HEK293 (cell line): ENCODE data around the gene P4HA1.

Source experiments
- CTCF ChIA-PET: fragments of 350-600 bp; formaldehyde crosslinking; extraction: SDS; loops from one replicate; lab custom pipeline; 2021; ENCODE audit warnings: antibody characterized with exemption; lab: Yijun Ruan, JAX
- POLR2A ChIA-PET: fragments of 300-600 bp; formaldehyde crosslinking; extraction: SDS; loops from one replicate; lab custom pipeline; 2020; ENCODE audit warnings: antibody characterized with exemption, inconsistent platforms; lab: Yijun Ruan, JAX
- H3K27ac ChIP-seq: fragments of 200-500 bp; sonication (Bioruptor generic); 2 replicates; pipeline ENCODE4 v1.5.1; 2014; ENCODE audit warnings: low read depth, low read length, control low read depth, inconsistent platforms; ENCODE audit errors: extremely low read depth
- H3K36me3 ChIP-seq, 2 experiments: fragments of 200-500 bp in 1 of 2; sonication (Bioruptor generic) in 1 of 2; 1 replicate in 1 of 2; 2 replicates in 1 of 2; pipeline ENCODE4 v1.5.1; 2014 to 2017; ENCODE audit warnings: inconsistent platforms in 2 of 2, low read length in 2 of 2; ENCODE audit not compliant: control insufficient read depth in 2 of 2, insufficient read depth in 1 of 2
- H3K4me1 ChIP-seq: fragments of 200-500 bp; sonication (Bioruptor generic); 2 replicates; pipeline ENCODE4 v1.5.1; 2014; ENCODE audit warnings: mild to moderate bottlenecking, low read length, inconsistent platforms; ENCODE audit not compliant: control insufficient read depth, insufficient read depth
- H3K4me3 ChIP-seq: 2 replicates; pipeline ENCODE4 v1.5.1; 2011; ENCODE audit warnings: low read depth, mild to moderate bottlenecking, control low read depth, low read length, moderate library complexity
- H3K9me3 ChIP-seq: fragments of 200-500 bp; sonication (Bioruptor generic); 2 replicates; pipeline ENCODE4 v1.5.1; 2014; ENCODE audit warnings: low read depth, low read length, inconsistent platforms; ENCODE audit not compliant: control insufficient read depth, insufficient read depth
- HOXC10 ChIP-seq: sonication (generic); formaldehyde crosslinking; IDR thresholded peaks from 2 replicates; pipeline ENCODE4 v1.8.1; 2023; ENCODE audit warnings: mild to moderate bottlenecking, missing genetic modification reagents
- PRDM10 ChIP-seq: fragments of 450-650 bp; formaldehyde crosslinking; IDR thresholded peaks from 2 replicates; pipeline ENCODE4 v1.5.1; 2016; ENCODE audit warnings: missing biosample characterization, missing genetic modification characterization
- SP7 ChIP-seq: fragments of 450-650 bp; formaldehyde crosslinking; IDR thresholded peaks from 2 replicates; pipeline ENCODE4 v1.5.1; 2016; ENCODE audit warnings: missing biosample characterization, missing genetic modification characterization
- TSHZ1 ChIP-seq: fragments of 450-650 bp; formaldehyde crosslinking; IDR thresholded peaks from 2 replicates; pipeline ENCODE4 v1.5.1; 2016; ENCODE audit warnings: missing biosample characterization, missing genetic modification characterization, borderline replicate concordance
- ZFP69B ChIP-seq: fragments of 450-650 bp; formaldehyde crosslinking; IDR thresholded peaks from 2 replicates; pipeline ENCODE4 v1.5.1; 2016; ENCODE audit warnings: missing biosample characterization, missing genetic modification characterization
- ZNF138 ChIP-seq: fragments of 450-650 bp; formaldehyde crosslinking; IDR thresholded peaks from 2 replicates; pipeline ENCODE4 v1.5.1; 2016; ENCODE audit warnings: missing biosample characterization, missing genetic modification characterization, borderline replicate concordance
- ZNF2 ChIP-seq: fragments of 450-650 bp; formaldehyde crosslinking; IDR thresholded peaks from 2 replicates; pipeline ENCODE4 v1.5.1; 2016; ENCODE audit warnings: missing biosample characterization, missing genetic modification characterization
- ZNF266 ChIP-seq: fragments of 450-650 bp; formaldehyde crosslinking; IDR thresholded peaks from 2 replicates; pipeline ENCODE4 v1.5.1; 2016; ENCODE audit warnings: missing biosample characterization, missing genetic modification characterization, low read depth
- ZNF292 ChIP-seq: fragments of 450-650 bp; formaldehyde crosslinking; IDR thresholded peaks from 2 replicates; pipeline ENCODE4 v1.5.1; 2016; ENCODE audit warnings: low read depth, missing biosample characterization, missing genetic modification characterization, borderline replicate concordance
- ZNF416 ChIP-seq: fragments of 450-650 bp; formaldehyde crosslinking; IDR thresholded peaks from 2 replicates; pipeline ENCODE4 v1.5.1; 2016; ENCODE audit warnings: missing biosample characterization, missing genetic modification characterization
- ZNF670 ChIP-seq: fragments of 450-650 bp; formaldehyde crosslinking; IDR thresholded peaks from 2 replicates; pipeline ENCODE4 v1.5.1; 2016; ENCODE audit warnings: missing biosample characterization, missing genetic modification characterization, low read depth
- ZNF707 ChIP-seq: fragments of 450-650 bp; formaldehyde crosslinking; IDR thresholded peaks from 2 replicates; pipeline ENCODE4 v1.5.1; 2016; ENCODE audit warnings: missing biosample characterization, missing genetic modification characterization
- TF ChIP-seq, protein P1 (sequence below): fragments of 450-650 bp; formaldehyde crosslinking; IDR thresholded peaks from 2 replicates; pipeline ENCODE4 v1.5.1; 2016; ENCODE audit warnings: missing biosample characterization, missing genetic modification characterization
- TF ChIP-seq, protein P2 (sequence below): fragments of 450-650 bp; formaldehyde crosslinking; IDR thresholded peaks from 2 replicates; pipeline ENCODE4 v1.5.1; 2017; ENCODE audit warnings: missing biosample characterization, missing genetic modification characterization

The P4HA1 gene

GRCh38 chr10:73126343-73126742, 29.7 kb upstream of the P4HA1 start:
- Histone ChIP-seq H3K36me3 (peaks cover 35 to 64% of the 10 kb centered on the region in 2 experiments; a peak in 2 of 3 replicates), H3K4me1 (no peaks in the 10 kb centered on the region), H3K27ac (no peak overlapping the region), H3K4me3 (no peak overlapping the region), H3K9me3 (no peaks in the 10 kb centered on the region)
- POLR2A ChIA-PET = no interaction called here
- CTCF ChIA-PET = no interaction called here
- no peak for TF ChIP-seq ZNF707
- TF ChIP-seq, protein P1, sequence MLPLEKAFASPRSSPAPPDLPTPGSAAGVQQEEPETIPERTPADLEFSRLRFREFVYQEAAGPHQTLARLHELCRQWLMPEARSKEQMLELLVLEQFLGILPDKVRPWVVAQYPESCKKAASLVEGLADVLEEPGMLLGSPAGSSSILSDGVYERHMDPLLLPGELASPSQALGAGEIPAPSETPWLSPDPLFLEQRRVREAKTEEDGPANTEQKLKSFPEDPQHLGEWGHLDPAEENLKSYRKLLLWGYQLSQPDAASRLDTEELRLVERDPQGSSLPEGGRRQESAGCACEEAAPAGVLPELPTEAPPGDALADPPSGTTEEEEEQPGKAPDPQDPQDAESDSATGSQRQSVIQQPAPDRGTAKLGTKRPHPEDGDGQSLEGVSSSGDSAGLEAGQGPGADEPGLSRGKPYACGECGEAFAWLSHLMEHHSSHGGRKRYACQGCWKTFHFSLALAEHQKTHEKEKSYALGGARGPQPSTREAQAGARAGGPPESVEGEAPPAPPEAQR (tag by site-specific recombination) = no peak
- no peak for TF ChIP-seq ZNF292 (tag by site-specific recombination)
- no peak for TF ChIP-seq ZNF266 (tag by site-specific recombination)
- TF ChIP-seq ZNF2 (tag by site-specific recombination) = no peak
- peak; percentile 46; the same call in 1 of the 2 replicates for TF ChIP-seq PRDM10 (tag by site-specific recombination)

DNA sequence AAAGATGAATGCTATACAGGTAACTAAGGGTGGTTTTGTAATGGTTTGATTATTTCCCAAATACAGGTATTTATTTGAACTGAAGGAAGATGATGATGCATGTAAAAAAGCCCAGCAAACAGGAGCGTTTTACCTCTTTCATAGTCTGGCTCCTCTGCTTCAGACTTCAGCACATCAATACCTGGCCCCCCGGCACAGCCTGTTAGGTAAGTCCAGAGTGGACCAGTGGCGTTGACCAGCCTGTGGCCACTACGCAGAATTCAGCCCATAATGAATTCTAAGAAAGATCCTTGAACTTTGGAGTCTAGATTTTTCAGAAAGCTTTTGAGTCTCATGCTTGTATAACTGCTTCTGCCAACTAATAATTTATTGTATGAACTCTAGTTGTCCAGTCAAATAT, 23.3 kb upstream of the P4HA1 start:
- TF ChIP-seq TSHZ1 (tag by site-specific recombination) (no peak), ZNF138 (tag by site-specific recombination) (no peak), SP7 (tag by site-specific recombination) (no peak), HOXC10 (no peak), ZNF416 (no peak), ZNF670 (tag by site-specific recombination) (no peak), ZFP69B (no peak)
- TF ChIP-seq, protein P2, sequence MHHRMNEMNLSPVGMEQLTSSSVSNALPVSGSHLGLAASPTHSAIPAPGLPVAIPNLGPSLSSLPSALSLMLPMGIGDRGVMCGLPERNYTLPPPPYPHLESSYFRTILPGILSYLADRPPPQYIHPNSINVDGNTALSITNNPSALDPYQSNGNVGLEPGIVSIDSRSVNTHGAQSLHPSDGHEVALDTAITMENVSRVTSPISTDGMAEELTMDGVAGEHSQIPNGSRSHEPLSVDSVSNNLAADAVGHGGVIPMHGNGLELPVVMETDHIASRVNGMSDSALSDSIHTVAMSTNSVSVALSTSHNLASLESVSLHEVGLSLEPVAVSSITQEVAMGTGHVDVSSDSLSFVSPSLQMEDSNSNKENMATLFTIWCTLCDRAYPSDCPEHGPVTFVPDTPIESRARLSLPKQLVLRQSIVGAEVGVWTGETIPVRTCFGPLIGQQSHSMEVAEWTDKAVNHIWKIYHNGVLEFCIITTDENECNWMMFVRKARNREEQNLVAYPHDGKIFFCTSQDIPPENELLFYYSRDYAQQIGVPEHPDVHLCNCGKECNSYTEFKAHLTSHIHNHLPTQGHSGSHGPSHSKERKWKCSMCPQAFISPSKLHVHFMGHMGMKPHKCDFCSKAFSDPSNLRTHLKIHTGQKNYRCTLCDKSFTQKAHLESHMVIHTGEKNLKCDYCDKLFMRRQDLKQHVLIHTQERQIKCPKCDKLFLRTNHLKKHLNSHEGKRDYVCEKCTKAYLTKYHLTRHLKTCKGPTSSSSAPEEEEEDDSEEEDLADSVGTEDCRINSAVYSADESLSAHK = no peak
- ChIA-PET POLR2A (no interaction called here), CTCF (no interaction called here)
- Histone ChIP-seq H3K9me3 (no peaks in the 10 kb centered on the region), H3K36me3 (peaks cover 10 to 22% of the 10 kb centered on the region in 2 experiments; a peak in 2 of 3 replicates), H3K27ac (no peak overlapping the region), H3K4me3 (no peak overlapping the region), H3K4me1 (no peaks in the 10 kb centered on the region)
